ENCODE measurements around the gene PALMD.

PALMD gene

GRCh38 chr1:99645699-99646531 is at the start of gene PALMD:
Gene PALMD, plus strand, starts transcription at chr1:99646113. Its CDS starts 205 bp downstream, at chr1:99646318.
- DNase-seq (ENCODE audit: low read depth in 2 of 2), result no peak

- no peak for DNase-seq (ENCODE audit: low read depth in 2 of 2)
These were observed 47.0 kb upstream of the PALMD start for GRCh38 chr1:99598738-99599411.

GRCh38 chr1:99599678-99600175 is 46.2 kb upstream of the PALMD start:
- no peak for DNase-seq (ENCODE audit: low read depth in 2 of 2)

- no peak for DNase-seq (ENCODE audit: low read depth in 2 of 2)
These were observed 45.1 kb upstream of the PALMD start for GRCh38 chr1:99600782-99601181.

- no peak for DNase-seq (ENCODE audit: low read depth in 2 of 2)
These were observed 44.7 kb upstream of the PALMD start for GRCh38 chr1:99601208-99601607.

GRCh38 chr1:99601709-99602403 is 44.1 kb upstream of the PALMD start:
- DNase-seq (ENCODE audit: low read depth in 2 of 2), result no peak

- DNase-seq (ENCODE audit: low read depth in 2 of 2), result no peak
These were observed 43.4 kb upstream of the PALMD start for GRCh38 chr1:99602404-99602969.

- no peak for DNase-seq (ENCODE audit: low read depth in 2 of 2)
These were observed 42.0 kb upstream of the PALMD start for GRCh38 chr1:99603699-99604560.

- no peak for DNase-seq (ENCODE audit: low read depth in 2 of 2)
These were observed 39.6 kb upstream of the PALMD start for GRCh38 chr1:99606306-99606705.

GRCh38 chr1:99607590-99607989 is 38.3 kb upstream of the PALMD start:
- DNase-seq (ENCODE audit: low read depth in 2 of 2), result no peak

GRCh38 chr1:99608058-99608457 is 37.9 kb upstream of the PALMD start:
- DNase-seq (ENCODE audit: low read depth in 2 of 2), result no peak

- DNase-seq (ENCODE audit: low read depth in 2 of 2), result no peak
These were observed 32.2 kb upstream of the PALMD start for GRCh38 chr1:99613716-99614115.

- DNase-seq (ENCODE audit: low read depth in 2 of 2), result no peak
These were observed 31.2 kb upstream of the PALMD start for GRCh38 chr1:99614728-99615127.

- DNase-seq (ENCODE audit: low read depth in 2 of 2), result no peak
These were observed 26.3 kb upstream of the PALMD start for GRCh38 chr1:99619583-99619982.

- no peak for DNase-seq (ENCODE audit: low read depth in 2 of 2)
These were observed 24.5 kb upstream of the PALMD start for GRCh38 chr1:99621340-99621901.

- DNase-seq (ENCODE audit: low read depth in 2 of 2), result no peak
These were observed 23.1 kb upstream of the PALMD start for GRCh38 chr1:99622702-99623347.

- DNase-seq (ENCODE audit: low read depth in 2 of 2), result no peak
These were observed 22.4 kb upstream of the PALMD start for GRCh38 chr1:99623554-99623953.

- DNase-seq (ENCODE audit: low read depth in 2 of 2), result no peak
These were observed 18.3 kb upstream of the PALMD start for GRCh38 chr1:99627615-99628014.

GRCh38 chr1:99629164-99629563 is 16.7 kb upstream of the PALMD start:
- DNase-seq (ENCODE audit: low read depth in 2 of 2), result no peak

- DNase-seq (ENCODE audit: low read depth in 2 of 2), result no peak
These were observed 10.8 kb upstream of the PALMD start for GRCh38 chr1:99634971-99635624.
